Measurements from ENCODE around the gene USP5.

DNA sequence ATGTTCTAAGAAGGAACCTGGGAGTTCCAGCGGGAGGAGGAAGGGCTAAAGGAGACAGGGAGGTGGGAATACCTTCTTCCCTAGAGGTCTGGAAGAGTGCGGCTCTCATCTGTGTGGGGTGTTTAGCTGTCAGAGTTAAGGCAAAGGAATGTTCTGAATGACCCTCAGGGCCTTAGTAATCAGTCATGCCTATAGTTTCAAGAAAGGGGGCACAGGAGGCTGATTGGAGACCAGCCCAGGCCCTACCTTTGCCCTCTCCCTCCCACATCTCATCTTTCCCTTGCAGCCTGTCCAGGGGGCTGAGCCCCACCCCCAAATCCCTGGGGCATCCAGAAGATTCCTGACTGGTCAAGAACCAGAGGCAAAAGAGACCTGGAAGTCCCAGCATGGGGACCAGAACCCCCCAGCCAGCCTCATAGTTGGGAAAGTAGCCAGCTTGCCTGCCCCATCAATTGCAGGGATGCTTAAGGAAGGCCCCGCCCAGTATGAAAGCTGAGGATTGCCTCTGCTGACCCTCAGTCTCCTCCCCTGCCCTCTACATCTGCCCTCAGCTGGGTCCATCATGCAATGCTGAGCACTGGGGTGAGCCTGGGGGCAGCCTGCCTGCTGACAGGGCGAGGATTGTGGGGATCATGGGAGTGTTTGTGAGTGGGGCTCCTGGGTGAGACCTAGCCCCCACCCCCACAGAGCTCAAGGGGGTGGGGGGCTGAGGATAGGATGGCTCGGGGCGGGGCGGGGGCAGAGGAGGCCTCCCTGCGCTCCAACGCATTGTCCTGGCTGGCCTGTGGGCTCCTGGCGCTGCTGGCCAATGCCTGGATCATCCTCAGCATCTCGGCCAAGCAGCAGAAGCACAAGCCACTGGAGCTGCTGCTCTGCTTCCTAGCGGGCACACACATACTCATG, 28.5 kb upstream of the USP5 start:
- no peak for TF ChIP-seq CTCF (IDR thresholded peaks at IDR 0.05; ENCODE audit: low read depth, low read length, poor library complexity, severe bottlenecking)
- no peak for TF ChIP-seq EZH2phosphoT487 (IDR thresholded peaks at IDR 0.05; ENCODE audit: borderline replicate concordance, low read length)
